ENCODE results near the gene TEX29.

TEX29 gene

GRCh38 chr13:111367340-111367739 is 46.9 kb downstream of the TEX29 start:
- DNase-seq (ENCODE audit: low read depth in 3 of 3, low spot score in 1 of 3), result no peak

- no peak for DNase-seq (ENCODE audit: low read depth in 3 of 3, low spot score in 1 of 3)
These were observed 47.6 kb downstream of the TEX29 start for GRCh38 chr13:111368091-111368490.

GRCh38 chr13:111370147-111370546 is 49.7 kb downstream of the TEX29 start:
- DNase-seq (ENCODE audit: low read depth in 3 of 3, low spot score in 1 of 3), result no peak

- no peak for DNase-seq (ENCODE audit: low read depth in 3 of 3, low spot score in 1 of 3)
These were observed 50.4 kb downstream of the TEX29 start for GRCh38 chr13:111370570-111371535.

GRCh38 chr13:111371720-111372119 is 51.3 kb downstream of the TEX29 start:
- no peak for DNase-seq (ENCODE audit: low read depth in 3 of 3, low spot score in 1 of 3)

- DNase-seq (ENCODE audit: low read depth in 3 of 3, low spot score in 1 of 3), result no peak
These were observed 52.4 kb downstream of the TEX29 start for GRCh38 chr13:111372651-111373425.

- DNase-seq (ENCODE audit: low read depth in 3 of 3, low spot score in 1 of 3), result no peak
These were observed 53.0 kb downstream of the TEX29 start for GRCh38 chr13:111373486-111373885.

GRCh38 chr13:111380431-111380830 is 60.0 kb downstream of the TEX29 start:
- DNase-seq (ENCODE audit: low read depth in 3 of 3, low spot score in 1 of 3), result no peak

- DNase-seq (ENCODE audit: low read depth in 3 of 3, low spot score in 1 of 3), result no peak
These were observed 62.0 kb downstream of the TEX29 start for GRCh38 chr13:111382411-111382810.

- no peak for DNase-seq (ENCODE audit: low read depth in 3 of 3, low spot score in 1 of 3)
These were observed 62.4 kb downstream of the TEX29 start for GRCh38 chr13:111382877-111383276.

GRCh38 chr13:111383591-111384440 is 63.4 kb downstream of the TEX29 start:
- no peak for DNase-seq (ENCODE audit: low read depth in 3 of 3, low spot score in 1 of 3)

GRCh38 chr13:111384441-111385182 is 64.2 kb downstream of the TEX29 start:
- DNase-seq (ENCODE audit: low read depth in 3 of 3, low spot score in 1 of 3), result no peak

- no peak for DNase-seq (ENCODE audit: low read depth in 3 of 3, low spot score in 1 of 3)
These were observed 64.9 kb downstream of the TEX29 start for GRCh38 chr13:111385183-111385857.

GRCh38 chr13:111387026-111387871 is 66.8 kb downstream of the TEX29 start:
- no peak for DNase-seq (ENCODE audit: low read depth in 3 of 3, low spot score in 1 of 3)

- no peak for DNase-seq (ENCODE audit: low read depth in 3 of 3, low spot score in 1 of 3)
These were observed 67.6 kb downstream of the TEX29 start for GRCh38 chr13:111387945-111388600.

GRCh38 chr13:111388851-111389500 is 68.5 kb downstream of the TEX29 start:
- DNase-seq (ENCODE audit: low read depth in 3 of 3, low spot score in 1 of 3), result peak in 1 of 3 donors; percentile 16

GRCh38 chr13:111389621-111390521 is 69.4 kb downstream of the TEX29 start:
- DNase-seq (ENCODE audit: low read depth in 3 of 3, low spot score in 1 of 3), result no peak

Measured in stimulated activated CD4-positive, alpha-beta T cell treated with anti-CD3 and anti-CD28 coated beads, TNF-alpha, amount 100 ng/mL, for 1 hour (primary cell).